ENCODE measurements around the gene ZNF212. TPM values are rescaled to one million over a fixed set of nuclear protein-coding genes. Genes with fewer than 3 reads are reported as not detected.

The ZNF212 gene
- 6.8 TPM for polyA plus RNA-seq (2013, experiment 1 of 2; ENCODE audit: insufficient read length)
- polyA plus RNA-seq (2013, experiment 2 of 2; ENCODE audit: insufficient read length) = 6.7 TPM

DNA sequence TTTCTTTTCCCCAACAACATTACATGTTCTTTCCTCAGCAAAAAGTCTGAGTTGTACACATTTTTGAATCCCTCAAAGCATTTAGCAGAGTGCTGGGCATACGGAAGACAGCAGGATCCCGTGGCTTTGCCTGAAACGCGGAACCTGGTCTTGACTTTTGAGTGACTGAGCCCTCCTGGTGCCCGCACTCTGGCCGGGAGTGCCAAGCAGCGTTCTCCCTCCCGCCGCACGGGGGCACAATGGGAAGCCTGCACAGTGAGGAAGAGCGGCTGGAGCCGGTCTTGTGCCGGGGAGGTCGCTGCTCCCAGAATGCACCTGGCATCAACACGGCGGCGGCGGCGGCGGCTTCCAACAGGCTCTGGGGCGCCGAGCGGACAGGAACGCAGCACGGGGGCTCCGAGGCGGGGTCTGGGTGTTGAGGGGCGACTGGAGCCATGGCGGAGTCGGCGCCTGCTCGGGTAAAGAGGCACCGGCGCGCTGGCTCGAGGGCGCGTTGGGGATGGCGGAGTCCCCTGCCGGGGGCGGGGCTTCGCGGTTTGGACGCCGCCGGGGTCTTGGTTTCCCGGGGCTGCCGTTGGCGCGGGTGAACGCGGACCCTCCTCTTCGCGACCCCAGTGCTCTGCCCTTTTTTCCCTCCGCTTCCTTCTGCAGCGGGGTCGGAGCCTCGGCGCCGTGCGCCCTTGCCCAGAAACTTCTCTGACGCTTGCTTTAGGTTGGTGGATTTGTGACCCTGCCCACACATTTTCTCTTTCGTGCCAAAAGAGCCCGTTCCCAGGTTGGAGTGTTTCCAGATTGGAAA is at the start of gene ZNF212:
Gene ZNF212, plus strand, starts transcription at position 307 of the 799 bp plus-strand sequence. Its CDS starts 128 bp downstream, at position 435.
- peak; percentile 87 for DNase-seq

DNA sequence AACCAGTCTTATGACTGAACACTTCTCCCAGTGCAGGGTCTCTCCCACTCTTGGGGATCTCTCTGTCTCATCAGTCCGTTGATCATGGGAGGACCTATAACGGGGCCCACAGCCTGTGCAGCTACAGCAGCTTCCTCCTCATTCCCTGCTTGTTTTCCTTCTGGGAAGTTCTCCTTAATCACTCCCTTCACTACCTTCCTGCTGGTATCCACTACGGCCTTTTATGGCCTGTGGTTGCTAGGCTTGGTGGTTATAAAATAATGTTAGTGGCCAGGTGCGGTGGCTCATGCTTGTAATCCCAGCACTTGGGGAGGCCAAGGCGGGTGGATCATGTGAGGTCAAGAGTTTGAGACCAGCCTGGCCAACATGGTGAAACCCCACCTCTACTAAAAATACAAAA is 47.6 kb upstream of the ZNF212 start:
- no peak for DNase-seq

DNA sequence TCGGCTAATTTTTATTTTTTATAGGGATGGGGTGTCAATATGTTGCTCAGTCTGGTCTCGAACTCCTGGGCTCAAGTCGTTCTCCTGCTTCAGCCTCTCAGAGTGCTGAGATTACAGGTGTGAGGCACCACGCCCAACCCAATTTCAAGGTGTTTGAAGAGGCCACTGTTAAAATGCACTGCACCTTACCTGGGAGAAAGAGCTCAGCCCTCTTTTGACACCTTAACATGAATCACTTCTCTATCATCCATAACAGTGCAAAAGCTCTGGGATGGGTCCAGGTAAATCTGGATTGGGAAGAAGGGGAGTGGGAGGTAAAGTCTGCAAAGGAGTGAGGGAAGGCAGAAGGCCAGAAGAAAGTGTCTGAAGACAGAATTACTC is 44.7 kb upstream of the ZNF212 start:
- no peak for DNase-seq

DNA sequence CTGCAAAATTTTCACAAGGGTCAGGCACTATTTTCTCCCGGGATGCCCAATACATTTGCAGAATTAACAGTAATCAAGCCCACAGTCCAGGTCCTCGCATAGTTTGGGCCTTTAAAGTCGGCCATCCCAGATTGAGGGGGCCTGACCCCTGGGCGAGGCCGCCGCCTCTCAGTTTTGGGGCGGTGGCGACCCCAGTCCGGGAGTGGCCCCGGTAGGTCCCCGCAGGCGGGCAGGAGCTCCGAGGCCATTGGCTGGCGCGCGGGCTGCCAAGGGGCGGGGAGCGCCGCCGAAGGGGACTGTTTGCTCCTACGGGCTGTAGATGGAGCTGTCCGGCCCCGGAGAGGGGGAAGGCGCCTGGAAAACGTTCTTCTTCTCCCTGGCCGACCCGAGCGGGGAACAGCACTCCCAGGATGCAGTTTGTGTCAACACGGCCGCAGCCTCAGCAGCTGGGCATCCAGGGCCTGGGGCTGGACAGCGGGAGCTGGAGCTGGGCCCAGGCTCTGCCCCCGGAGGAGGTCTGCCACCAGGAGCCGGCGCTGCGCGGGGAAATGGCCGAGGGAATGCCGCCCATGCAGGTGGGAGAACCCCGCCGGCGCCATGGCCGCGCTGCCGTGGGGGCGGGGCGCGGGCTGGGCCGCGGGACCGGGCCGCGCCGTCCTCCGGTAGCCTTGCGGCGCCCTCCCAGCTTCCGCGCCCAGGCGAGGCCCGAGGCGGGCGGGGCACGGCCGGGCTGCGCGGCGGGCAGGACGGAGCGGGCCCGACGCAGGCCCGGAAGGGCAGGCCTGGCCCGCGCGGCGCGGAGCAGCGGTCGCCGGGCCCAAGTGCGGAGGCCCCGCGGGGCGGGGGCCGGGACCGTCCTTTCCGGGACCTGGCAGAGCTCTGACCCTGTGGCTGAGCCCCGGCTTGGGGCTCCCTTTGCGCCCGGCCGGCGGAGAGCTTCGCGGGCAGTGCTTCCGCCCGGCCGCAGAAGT is 44.0 kb upstream of the ZNF212 start, which contains the start of gene ZNF282:
Gene ZNF282, plus strand, starts transcription at position 367 of the 971 bp plus-strand sequence. Its CDS starts 44 bp downstream, at position 411.
- peak; percentile 92 for DNase-seq

DNA sequence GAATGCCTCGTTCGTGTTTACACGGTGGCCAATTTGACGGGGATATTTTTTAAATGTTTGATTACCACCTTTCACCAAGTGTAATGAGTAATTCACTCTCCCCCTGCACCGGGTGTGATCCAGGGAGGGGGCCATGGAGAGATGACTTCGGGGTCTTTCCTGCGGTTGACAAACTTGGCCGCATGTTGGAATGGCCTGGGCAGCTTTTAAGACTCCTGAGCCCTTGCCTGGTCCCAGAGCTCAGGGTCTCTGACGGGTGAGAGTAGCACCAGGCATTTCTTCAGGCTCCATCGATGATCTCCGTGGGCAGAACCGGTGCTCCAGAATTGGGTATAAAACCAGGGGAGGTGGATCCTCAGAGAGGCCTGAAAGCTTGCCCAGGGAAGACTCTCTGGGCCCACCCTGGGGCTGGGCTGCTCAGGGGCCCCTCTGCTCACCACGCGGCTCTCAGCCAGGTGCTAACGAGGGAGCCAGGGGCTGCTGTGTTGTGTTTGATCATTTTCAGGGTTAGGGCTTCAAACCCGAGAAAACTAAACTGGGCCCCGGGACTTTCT is 43.2 kb upstream of the ZNF212 start:
- DNase-seq = no peak

DNA sequence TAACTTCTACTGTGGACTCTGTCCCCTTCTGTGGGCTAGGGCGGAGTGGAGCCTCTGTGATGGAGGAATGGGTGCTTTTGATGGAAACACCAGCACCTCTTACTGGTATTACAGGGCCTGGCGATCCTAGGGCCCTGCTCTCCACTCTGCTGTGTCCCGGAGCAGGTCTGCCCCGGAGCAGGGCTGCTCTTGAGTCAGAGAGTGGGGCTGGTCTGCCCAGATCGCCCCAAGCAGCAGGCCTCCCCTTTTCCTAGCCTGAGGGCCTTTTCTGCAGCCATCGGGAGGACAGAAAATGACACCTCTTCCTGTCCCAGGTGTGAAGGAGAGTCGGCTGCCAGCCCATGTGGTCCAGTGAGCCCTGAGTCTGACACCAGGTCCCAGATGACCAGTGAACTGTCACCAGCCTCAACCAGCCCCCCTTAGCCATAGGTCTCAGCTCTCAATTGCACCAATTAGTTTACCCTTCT is 42.7 kb upstream of the ZNF212 start:
- DNase-seq = no peak

DNA sequence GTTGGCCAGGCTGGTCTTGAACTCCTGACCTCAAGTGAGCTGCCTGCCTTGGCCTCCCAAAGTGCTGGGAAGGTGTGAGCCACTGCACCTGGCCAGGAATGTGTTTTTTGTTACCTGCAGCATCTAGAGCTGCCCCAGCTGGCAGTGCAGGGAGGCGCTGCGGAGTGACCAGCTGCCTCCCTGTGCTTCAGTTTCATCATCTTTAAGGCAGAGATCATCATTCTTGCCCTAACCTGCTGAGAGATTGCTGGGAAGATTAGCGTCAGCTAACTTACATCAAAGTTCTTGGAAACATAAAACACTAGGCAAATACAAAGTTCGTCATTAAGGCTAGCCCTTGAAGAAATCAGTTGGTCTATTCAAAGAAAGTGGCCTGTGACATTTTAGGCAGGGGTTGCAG is 41.8 kb upstream of the ZNF212 start:
- no peak for DNase-seq

DNA sequence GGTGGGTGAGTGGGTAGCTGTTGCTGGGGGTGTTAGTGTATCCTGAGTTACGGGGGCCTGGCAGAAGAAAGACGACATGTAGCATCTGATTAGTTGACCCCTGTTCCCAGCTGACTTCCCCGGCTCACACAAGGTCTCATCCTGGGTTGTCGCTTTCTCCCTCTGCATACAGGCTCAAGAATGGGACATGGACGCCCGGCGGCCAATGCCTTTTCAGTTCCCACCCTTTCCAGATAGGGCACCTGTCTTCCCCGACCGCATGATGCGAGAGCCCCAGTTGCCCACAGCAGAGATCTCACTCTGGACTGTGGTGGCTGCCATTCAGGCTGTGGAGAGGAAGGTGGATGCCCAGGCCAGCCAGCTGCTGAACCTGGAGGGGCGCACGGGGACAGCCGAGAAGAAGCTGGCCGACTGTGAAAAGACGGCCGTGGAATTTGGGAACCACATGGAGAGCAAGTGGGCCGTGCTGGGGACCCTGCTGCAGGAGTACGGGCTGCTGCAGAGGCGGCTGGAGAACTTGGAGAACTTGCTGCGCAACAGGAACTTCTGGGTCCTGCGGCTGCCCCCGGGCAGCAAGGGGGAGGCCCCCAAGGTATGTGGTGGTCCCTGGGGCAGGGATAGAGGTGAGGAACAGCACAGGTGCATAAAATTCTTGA is 41.2 kb upstream of the ZNF212 start:
- DNase-seq = no peak

DNA sequence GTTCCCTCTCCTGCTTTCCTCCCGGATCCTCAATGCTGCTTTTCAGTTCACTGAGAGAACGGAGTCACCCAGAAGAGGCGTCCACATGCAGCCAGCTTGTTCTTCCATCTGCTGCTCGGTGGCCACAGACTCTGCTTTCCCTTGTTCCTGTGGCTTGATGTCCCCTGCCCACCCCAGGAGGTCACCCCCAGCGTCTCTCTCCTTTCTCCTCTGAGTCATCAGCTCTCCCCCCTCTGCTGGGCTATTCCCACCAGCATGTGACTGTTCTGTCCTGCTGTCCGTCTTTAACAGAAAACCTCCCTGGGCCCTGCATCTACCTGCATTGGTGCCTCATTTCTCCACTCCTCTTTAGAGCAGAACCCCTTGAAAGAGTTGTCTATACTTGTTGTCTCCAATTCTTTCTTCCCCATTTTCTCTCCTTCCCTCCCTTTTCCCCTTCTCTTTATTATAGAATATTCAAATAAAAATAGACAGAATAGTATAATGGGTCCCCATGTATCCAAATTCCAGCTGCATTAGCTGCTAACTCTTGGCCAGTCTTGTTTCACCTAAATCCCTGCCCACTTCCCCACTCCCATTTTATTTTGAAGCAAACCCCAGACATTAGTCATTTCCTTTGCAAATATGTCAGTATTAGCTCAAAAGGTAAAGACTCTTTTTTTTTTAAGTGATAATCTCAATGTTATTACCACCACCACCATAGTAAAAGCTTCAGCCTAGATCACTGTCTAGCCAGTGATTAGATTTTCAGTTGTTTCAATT is 40.0 kb upstream of the ZNF212 start:
- no peak for DNase-seq

DNA sequence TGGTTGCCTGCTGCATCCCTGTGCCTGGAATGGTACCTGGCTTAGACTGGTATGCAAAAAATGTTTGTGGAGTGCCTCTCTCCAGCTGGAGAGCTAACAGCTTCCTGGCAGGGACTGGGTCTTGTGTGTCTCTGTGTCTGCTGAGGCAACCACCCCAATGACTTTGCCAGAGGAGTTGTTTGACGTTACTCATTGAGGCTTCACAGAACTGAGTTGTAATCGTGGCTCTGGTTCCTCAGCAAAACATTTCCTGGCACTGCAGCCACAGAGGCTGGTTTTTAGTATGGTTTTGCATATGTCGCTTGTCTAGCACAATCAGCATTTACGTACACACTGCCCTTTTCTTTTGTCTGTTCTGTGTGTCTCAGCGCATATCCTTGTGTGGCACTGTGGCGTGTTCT is 36.6 kb upstream of the ZNF212 start:
- no peak for DNase-seq

DNA sequence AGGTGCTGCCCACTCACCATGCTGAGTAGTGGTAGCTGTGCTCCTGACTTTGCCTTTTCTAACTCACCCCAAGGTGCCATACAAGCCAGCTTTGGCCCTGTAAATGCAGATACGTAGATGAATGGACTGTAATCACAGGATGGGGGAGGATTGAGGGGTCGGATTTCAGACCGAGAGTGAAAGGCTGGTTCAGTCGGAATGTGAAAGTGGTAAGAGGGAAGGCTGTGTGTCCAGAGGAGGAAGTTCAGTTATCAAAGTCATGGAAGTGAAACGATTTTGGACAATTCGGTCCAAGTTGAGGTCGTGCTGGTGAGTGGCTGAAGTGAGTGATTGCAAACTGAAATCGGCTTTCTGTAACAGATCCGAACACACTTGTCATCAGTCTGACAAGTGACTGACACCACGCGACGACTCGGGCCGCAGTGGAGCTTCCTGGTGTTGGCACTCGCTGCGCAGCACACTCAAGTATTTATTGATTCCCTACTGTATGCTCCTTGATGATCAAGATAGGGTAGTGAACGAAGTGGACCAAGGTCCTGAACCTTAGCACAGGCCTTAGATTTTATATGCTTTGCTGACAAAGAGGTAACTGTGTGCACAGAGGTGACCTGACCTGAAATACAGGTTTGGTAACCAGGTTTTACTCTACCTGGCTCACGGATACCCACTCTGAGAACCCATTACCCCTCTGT is 33.6 kb upstream of the ZNF212 start:
- no peak for DNase-seq

DNA sequence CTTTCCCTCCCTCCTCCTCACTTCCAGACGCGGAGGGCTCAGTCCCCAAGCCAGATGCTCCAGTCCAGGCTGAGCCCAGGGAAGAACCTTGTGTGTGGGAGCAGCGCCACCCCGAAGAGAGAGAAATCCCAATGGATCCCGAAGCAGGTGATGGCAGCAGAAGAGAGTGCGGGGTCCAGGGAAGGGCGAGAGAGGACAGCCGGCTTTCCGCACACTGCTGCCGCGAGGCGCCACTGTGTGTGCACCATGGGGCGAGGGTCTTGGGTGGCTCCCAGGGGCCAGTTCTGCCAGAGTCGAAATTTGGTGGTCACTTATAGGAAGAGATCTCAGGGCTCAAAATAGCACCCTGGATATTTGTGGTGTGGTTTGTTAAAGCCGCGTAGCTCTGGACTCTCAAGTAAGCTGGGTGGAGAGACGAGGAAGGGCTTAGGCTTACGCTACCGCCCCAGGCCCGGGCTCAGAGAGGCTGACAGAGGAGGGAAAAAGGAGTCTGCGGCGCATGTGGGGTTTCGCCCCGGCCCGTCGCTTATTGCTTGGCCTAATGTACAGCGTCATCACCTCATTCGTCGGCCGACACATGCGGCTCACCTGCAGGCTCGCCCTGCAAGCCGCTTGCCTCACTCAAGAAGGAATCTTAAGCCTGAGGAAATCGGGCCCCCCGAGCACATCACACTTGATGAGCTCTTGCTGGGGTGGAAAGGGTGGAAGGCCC is 32.0 kb upstream of the ZNF212 start:
- no peak for DNase-seq

DNA sequence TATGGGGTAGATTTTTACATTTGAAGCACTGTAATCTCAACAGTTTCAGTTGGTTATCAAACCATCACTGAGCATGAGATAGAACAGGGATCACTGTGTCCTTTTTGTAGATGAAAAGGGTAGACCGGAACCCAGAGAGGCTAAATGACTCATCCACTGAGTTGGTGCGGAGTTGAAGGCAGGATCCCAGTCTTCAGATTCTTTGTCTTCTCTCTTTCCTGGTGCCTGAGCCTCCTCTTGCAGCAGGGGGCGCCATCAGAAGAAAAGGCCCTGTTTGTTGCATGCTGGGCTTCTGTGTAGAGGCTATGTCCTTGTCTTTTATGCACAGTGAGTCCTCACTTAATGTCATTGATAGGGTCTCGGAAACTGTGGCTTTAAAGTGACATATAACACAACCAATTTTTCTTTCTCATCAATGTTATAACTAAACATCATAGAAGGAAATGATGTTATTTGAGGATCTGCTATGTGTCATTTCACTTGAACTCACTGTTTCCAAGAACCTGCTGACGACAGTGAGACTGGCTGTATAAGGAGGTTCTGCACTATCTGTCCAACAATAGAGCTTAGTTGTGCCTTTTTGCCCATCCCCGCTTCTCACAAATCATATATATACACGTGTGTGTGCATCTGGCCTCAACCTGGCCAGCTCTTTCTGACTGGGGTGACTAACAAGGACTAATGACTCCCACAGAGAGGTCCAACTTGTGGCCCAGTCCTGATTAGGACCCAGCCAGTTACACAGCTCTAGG is 29.8 kb upstream of the ZNF212 start:
- DNase-seq = peak; percentile 43

DNA sequence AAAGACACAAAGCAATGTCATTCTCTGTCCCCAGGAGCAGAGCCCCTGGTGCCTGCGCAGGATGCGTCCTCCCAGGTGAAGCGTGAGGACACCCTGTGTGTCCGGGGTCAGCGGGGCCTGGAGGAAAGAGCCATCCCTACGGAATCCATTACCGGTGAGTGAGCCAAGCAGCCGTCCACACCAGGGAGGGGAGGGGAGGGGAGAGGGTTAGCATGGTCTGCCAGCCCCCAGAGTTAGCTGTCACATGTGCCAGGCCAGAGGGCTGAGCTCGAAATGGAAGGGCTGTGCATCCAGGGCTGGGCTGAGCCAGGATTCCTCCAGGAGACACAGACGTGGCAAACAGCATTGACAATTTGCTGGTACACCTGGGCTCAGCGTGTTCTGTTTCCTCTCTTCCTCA is 28.9 kb upstream of the ZNF212 start:
- no peak for DNase-seq

DNA sequence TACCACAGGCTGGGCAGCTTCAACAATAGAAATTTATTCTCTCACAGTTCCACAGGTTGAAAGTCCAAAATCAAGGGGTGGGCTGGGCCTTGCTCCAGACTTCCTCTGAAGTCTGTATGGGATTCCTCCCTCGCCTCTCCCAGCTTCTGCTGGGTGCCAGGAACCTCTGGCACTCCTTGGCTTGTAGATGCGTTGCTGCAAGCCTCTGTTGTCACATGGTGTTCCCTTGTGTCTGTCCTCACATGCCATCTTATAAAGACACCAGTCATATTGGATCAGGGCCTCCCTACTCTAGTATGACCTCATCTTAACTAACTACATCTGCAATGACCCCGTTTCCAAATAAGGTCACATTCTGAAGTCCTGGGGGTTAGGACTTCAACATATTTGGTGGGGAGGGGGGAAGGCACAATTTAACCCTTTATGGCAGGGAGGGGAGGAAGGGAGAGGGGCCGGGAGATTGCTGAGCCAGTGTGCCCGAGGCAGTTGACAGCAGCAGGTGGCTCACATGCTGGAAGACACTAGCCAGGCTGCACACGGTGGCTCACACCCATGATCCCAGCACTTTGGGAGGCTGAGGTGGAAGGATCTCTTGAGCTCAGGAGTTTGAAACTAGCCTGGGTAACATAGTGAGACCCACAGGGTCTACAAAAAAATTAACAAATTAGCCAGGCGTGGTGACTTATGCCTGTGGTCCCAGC is 25.3 kb upstream of the ZNF212 start:
- DNase-seq = no peak

DNA sequence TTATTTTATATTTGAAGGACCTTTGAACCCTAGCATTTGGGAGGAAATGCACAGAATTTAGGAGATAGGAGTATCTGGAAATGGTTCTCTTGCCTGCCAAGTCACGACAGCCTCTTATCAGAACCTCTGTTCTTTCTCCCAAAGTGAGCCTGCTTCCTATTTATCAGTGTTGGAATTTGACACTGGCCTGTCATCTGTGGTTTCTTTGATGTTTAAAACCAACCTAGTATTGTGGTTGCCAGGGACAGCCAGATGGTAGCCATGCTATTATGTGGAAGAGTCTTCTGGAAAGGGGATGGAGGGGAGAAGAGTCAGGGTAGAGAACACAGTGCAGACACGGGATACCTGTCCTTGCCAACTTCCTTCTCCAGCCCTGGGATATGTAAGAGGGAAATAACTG is 23.0 kb upstream of the ZNF212 start:
- no peak for DNase-seq

DNA sequence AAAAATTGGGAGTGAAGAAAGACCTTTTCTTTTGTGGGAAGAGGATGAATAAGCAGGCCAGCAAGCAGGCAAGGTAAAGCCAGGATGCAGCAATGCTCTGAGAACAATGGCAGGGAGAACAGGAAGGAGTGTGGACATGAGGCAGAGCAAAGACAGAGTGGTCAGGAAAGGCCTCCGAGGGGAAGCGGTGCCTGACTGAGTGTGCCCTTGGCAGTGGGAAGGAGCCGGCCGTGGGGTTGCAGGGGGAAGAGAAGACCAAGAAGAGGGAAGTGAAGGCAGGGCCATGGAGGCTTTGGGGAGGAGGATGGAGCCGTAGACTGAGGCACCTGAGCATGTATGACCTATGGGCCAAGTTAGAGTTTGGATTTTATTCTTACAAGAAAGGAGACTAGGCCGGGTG is 21.9 kb upstream of the ZNF212 start:
- DNase-seq = no peak

Data from fibroblast of skin of scalp (primary cell).